ENCODE data around the gene PTCH1.

DNA sequence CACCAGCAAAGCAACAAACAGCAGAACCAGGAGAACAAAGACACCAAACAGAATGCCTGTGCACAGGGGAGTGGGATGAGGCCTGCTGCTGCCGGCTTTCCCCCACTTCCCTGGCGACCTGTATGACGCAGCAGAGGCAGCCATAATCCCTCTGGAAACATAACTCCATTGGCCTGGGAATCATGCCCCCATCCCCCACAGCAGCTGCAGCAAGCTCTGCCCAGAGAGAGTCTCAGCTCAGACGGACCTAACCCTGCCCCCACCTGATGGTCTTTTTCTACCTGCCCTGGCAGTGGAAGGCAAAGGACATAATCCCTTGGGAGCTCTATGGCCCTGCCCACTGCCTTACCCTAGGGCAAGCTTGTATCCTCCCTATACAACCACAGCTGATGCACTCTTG, 117.5 kb downstream of the PTCH1 start:
- TF ChIP-seq, protein P1, sequence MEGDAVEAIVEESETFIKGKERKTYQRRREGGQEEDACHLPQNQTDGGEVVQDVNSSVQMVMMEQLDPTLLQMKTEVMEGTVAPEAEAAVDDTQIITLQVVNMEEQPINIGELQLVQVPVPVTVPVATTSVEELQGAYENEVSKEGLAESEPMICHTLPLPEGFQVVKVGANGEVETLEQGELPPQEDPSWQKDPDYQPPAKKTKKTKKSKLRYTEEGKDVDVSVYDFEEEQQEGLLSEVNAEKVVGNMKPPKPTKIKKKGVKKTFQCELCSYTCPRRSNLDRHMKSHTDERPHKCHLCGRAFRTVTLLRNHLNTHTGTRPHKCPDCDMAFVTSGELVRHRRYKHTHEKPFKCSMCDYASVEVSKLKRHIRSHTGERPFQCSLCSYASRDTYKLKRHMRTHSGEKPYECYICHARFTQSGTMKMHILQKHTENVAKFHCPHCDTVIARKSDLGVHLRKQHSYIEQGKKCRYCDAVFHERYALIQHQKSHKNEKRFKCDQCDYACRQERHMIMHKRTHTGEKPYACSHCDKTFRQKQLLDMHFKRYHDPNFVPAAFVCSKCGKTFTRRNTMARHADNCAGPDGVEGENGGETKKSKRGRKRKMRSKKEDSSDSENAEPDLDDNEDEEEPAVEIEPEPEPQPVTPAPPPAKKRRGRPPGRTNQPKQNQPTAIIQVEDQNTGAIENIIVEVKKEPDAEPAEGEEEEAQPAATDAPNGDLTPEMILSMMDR (IDR thresholded peaks at IDR 0.05 in 2 of 3, conservative IDR thresholded peaks at IDR 0.05 in 1 of 3; ENCODE audit: control insufficient read depth in 2 of 3, extremely low read depth in 1 of 3, insufficient read depth in 1 of 3, low read depth in 3 of 3, low read length in 3 of 3), result no peak
- TF ChIP-seq, protein P2, sequence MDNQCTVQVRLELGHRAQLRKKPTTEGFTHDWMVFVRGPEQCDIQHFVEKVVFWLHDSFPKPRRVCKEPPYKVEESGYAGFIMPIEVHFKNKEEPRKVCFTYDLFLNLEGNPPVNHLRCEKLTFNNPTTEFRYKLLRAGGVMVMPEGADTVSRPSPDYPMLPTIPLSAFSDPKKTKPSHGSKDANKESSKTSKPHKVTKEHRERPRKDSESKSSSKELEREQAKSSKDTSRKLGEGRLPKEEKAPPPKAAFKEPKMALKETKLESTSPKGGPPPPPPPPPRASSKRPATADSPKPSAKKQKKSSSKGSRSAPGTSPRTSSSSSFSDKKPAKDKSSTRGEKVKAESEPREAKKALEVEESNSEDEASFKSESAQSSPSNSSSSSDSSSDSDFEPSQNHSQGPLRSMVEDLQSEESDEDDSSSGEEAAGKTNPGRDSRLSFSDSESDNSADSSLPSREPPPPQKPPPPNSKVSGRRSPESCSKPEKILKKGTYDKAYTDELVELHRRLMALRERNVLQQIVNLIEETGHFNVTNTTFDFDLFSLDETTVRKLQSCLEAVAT (IDR thresholded peaks at IDR 0.05), result no peak
- no peak for TF ChIP-seq PAX8 (IDR thresholded peaks at IDR 0.05)
- TF ChIP-seq NBN (IDR thresholded peaks at IDR 0.05), result no peak
- no peak for TF ChIP-seq BCL11A (IDR thresholded peaks at IDR 0.05; ENCODE audit: low read depth, low read length)
- TF ChIP-seq SRF (IDR thresholded peaks at IDR 0.05; ENCODE audit: low read depth in 2 of 2, low read length in 2 of 2), result no peak
- no peak for TF ChIP-seq STAT3 (IDR thresholded peaks at IDR 0.05; ENCODE audit: low read depth, low read length)
- no peak for TF ChIP-seq CBX5 (IDR thresholded peaks at IDR 0.05; ENCODE audit: low read depth)
- TF ChIP-seq POLR2AphosphoS5 (IDR thresholded peaks at IDR 0.05; ENCODE audit: low read length), result no peak
- no peak for TF ChIP-seq SIX5 (IDR thresholded peaks at IDR 0.05; ENCODE audit: low read depth, low read length, severe bottlenecking)
- no peak for TF ChIP-seq YY1 (IDR thresholded peaks at IDR 0.05; ENCODE audit: low read depth, low read length)

Data from GM12878 (cell line).